Ovary (tissue), 3 donors: ENCODE data around the gene PTPRJ.

ENCODE experiments used
- EP300 ChIP-seq: sonication (generic); formaldehyde crosslinking; IDR thresholded peaks from one replicate; pipeline ENCODE4 v1.6.1; 2017; ENCODE audit warnings: antibody characterized with exemption
- TF ChIP-seq, protein P1 (sequence below), 3 donors: fragments of 450-650 bp in 2 of 3; fragments of 200-600 bp in 1 of 3; IDR thresholded peaks; one replicate each; pipeline versions ENCODE4 v1.5.1 to v1.8.0; 2016 to 2022; ENCODE audit warnings: antibody characterized with exemption in 3 of 3, mild to moderate bottlenecking in 1 of 3
- donor health status: DM: no; HTN: no; CAD: no.

DNA sequence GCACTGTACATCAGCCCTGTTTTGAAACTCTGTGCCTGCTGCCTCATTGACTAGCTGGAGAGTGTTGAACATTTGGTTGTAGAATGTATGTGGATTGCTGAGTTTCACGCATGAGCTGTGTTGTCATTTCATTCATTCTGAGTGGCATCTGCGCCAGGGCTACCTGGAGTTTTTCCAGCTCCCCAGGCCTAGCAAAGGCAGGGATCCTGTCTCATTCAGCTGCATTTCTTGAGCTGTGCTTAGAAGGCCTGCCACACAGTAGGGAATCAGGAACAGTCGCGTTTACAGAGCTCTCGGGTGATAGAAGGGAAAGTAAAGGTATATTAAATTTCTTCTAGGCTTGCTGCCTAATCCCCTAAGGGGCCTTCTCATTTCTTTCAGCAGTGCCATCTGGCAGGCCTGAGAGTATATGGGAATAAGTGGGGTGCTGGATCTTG lies 44.3 kb downstream of the PTPRJ start:
- TF ChIP-seq, protein P1, sequence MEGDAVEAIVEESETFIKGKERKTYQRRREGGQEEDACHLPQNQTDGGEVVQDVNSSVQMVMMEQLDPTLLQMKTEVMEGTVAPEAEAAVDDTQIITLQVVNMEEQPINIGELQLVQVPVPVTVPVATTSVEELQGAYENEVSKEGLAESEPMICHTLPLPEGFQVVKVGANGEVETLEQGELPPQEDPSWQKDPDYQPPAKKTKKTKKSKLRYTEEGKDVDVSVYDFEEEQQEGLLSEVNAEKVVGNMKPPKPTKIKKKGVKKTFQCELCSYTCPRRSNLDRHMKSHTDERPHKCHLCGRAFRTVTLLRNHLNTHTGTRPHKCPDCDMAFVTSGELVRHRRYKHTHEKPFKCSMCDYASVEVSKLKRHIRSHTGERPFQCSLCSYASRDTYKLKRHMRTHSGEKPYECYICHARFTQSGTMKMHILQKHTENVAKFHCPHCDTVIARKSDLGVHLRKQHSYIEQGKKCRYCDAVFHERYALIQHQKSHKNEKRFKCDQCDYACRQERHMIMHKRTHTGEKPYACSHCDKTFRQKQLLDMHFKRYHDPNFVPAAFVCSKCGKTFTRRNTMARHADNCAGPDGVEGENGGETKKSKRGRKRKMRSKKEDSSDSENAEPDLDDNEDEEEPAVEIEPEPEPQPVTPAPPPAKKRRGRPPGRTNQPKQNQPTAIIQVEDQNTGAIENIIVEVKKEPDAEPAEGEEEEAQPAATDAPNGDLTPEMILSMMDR (IDR thresholded peaks at IDR 0.05) = no peak
- no peak for TF ChIP-seq EP300
